NCI-H345 treated with DMSO at 0.1 percent for 48 hours (cell line): ENCODE data around the gene TAF11L14.

ENCODE experiments used
- DNase-seq: peaks from one replicate; lab custom pipeline; 2025; ENCODE audit not compliant: unreplicated experiment; lab: John Stamatoyannopoulos, UW

The TAF11L14 gene

GRCh38 chr5:17678751-17679324 is 44.6 kb downstream of the TAF11L14 start:
- DNase-seq, result no peak

DNA sequence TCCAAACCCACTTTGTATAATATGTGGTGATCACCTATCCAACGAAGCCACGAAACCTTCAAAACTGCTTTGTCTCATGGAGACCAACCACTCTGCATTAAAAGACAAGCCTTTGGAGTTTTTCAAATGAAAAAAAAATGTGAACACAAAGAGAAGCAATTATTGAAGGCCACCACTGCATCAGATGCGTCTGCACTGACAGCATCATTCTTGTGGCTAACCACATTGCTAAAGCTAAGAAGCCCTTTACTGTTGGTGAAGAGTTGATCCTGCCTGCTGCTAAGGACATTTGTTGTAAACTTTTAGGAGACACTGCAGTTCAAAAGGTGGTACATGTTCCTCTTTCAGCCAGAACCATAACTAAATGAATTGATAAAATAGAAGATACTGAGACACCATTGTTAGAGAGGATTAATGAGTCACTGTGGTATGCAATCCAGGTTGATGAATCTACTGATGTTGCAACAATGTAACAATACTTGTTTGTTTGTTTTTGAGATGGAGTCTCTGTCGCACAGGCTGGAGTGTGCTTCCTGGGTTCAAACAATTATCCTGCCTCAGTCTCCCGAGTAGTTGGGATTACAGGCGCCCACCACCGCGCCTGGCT is 45.4 kb downstream of the TAF11L14 start:
- DNase-seq, result no peak

DNA sequence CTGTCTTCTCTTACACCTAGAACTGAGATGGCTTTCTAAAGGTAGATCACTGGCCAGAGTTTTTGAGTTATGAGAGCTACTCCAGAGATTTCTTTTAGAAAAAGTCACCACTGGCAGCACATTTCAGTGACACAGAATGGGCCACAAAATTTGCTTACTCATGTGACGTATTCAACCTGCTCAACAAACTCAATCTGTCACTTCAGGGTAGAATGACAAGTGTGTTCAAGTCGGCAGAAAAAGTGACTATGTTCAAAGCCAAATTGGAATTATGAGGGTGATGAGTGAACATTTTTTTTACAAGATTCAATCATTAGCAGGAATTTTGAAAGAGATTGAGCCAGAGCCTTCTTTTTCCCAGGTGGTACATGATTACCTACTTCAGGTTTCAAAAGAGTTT is 46.5 kb downstream of the TAF11L14 start:
- no peak for DNase-seq
